Vagina (tissue), 2 donors: ENCODE results near the gene TBC1D14. TPM values are rescaled to one million over a fixed set of nuclear protein-coding genes. Genes with fewer than 3 reads are reported as not detected.

ENCODE experiments used
- DNase-seq, 2 donors: peaks; one replicate each; pipeline ENCODE4 v3.0.0-alpha.2; 2017; ENCODE audit errors: extremely low spot score in 2 of 2
- H3K27ac ChIP-seq: fragments of 200-600 bp; sonication (generic); one replicate; pipeline ENCODE4 v1.5.1; 2019
- H3K27me3 ChIP-seq: fragments of 200-600 bp; sonication (generic); one replicate; pipeline ENCODE4 v1.5.1; 2019
- H3K36me3 ChIP-seq, 2 donors: fragments of 200-600 bp; sonication (generic); one replicate each; pipeline ENCODE4 v1.5.1; 2017 to 2019
- H3K4me1 ChIP-seq: fragments of 200-600 bp; sonication (generic); one replicate; pipeline ENCODE4 v1.5.1; 2019
- H3K4me3 ChIP-seq, 2 donors: fragments of 200-600 bp; sonication (generic); 1 replicate in 1 of 2; 2 replicates in 1 of 2; pipeline ENCODE4 v1.5.1; 2016 to 2019
- H3K9me3 ChIP-seq: fragments of 200-600 bp; sonication (generic); one replicate; pipeline ENCODE4 v1.5.1; 2019
- POLR2A ChIP-seq, 2 donors: fragments of 450-650 bp; IDR thresholded peaks; one replicate each; pipeline ENCODE4 v1.6.1; 2017; ENCODE audit warnings: antibody characterized with exemption in 2 of 2, mild to moderate bottlenecking in 2 of 2, moderate library complexity in 2 of 2
- POLR2AphosphoS5 ChIP-seq, 2 donors: sonication (generic); formaldehyde crosslinking; IDR thresholded peaks; one replicate each; pipeline ENCODE4 v1.9.0; 2017; ENCODE audit warnings: antibody characterized with exemption in 2 of 2, mild to moderate bottlenecking in 2 of 2, low read depth in 1 of 2; ENCODE audit not compliant: insufficient read depth in 1 of 2
- intact Hi-C: fragments of 100-400 bp; cut with DNase I; formaldehyde crosslinking; loops from one replicate; pipeline ENCODE4 v1.15.1; 2023
- total RNA-seq: library from RNA; depleted of rRNA; stranded (reverse); fragments of >200 nt; gene quantifications from one replicate; pipeline ENCODE4 v1.2.3, GENCODE V29; 2016
- TF ChIP-seq, protein P1 (sequence below), 3 experiments: fragments of 450-650 bp in 2 of 3; fragments of 200-600 bp in 1 of 3; sonication (generic) in 1 of 3; IDR thresholded peaks; one replicate each; pipeline ENCODE4 v1.5.1; 2017 to 2019; ENCODE audit warnings: antibody characterized with exemption in 3 of 3, mild to moderate bottlenecking in 2 of 3, moderate library complexity in 2 of 3

Gene TBC1D14
- total RNA-seq, 1 donor from 2014 or later, result 35.4 TPM

- Histone ChIP-seq H3K9me3 (no peaks in the 10 kb centered on the region), H3K27me3 (no peaks in the 10 kb centered on the region), H3K27ac (no peak overlapping the region), H3K4me1 (no peaks in the 10 kb centered on the region), H3K4me3 (no peak overlapping the region), H3K36me3 (peaks cover 0 to 32% of the 10 kb centered on the region in 2 donors)
- TF ChIP-seq POLR2AphosphoS5 (IDR thresholded peaks at IDR 0.05; ENCODE audit: insufficient read depth in 1 of 2, low read depth in 1 of 2) (no peak), POLR2A (IDR thresholded peaks at IDR 0.05) (no peak)
- TF ChIP-seq, protein P1, sequence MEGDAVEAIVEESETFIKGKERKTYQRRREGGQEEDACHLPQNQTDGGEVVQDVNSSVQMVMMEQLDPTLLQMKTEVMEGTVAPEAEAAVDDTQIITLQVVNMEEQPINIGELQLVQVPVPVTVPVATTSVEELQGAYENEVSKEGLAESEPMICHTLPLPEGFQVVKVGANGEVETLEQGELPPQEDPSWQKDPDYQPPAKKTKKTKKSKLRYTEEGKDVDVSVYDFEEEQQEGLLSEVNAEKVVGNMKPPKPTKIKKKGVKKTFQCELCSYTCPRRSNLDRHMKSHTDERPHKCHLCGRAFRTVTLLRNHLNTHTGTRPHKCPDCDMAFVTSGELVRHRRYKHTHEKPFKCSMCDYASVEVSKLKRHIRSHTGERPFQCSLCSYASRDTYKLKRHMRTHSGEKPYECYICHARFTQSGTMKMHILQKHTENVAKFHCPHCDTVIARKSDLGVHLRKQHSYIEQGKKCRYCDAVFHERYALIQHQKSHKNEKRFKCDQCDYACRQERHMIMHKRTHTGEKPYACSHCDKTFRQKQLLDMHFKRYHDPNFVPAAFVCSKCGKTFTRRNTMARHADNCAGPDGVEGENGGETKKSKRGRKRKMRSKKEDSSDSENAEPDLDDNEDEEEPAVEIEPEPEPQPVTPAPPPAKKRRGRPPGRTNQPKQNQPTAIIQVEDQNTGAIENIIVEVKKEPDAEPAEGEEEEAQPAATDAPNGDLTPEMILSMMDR (IDR thresholded peaks at IDR 0.05), result no peak
- intact Hi-C loops, result no loop called here
- DNase-seq, result no peak
These were observed 114.8 kb downstream of the TBC1D14 start for GRCh38 chr4:7024336-7024890.

DNA sequence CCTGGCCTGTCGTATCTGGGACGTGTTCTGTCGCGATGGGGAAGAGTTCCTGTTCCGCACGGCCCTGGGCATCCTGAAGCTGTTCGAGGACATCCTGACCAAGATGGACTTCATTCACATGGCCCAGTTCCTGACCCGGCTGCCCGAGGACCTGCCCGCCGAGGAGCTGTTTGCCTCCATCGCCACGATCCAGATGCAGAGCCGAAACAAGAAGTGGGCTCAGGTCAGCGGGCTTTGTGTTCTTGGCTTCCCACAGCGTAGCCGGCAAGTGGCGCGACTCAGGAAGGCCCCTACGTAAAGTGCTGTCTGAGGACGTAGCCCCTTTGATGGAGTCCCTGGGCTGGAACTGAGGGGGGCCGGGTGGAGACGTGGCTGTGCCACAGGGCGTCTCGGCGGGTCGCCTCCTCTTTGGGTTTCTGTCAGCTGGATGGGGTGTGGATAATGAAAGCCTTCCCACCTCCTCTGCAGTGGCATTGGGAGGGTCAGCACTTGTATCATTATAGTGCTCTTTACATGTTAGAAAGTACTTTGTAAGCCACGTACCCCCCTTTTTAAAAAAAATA, 115.5 kb downstream of the TBC1D14 start:
- TF ChIP-seq, protein P1 (IDR thresholded peaks at IDR 0.05), result no peak
- TF ChIP-seq POLR2AphosphoS5 (IDR thresholded peaks at IDR 0.05; ENCODE audit: insufficient read depth in 1 of 2, low read depth in 1 of 2) (no peak), POLR2A (IDR thresholded peaks at IDR 0.05) (no peak)
- intact Hi-C loops, result no loop called here

DNA sequence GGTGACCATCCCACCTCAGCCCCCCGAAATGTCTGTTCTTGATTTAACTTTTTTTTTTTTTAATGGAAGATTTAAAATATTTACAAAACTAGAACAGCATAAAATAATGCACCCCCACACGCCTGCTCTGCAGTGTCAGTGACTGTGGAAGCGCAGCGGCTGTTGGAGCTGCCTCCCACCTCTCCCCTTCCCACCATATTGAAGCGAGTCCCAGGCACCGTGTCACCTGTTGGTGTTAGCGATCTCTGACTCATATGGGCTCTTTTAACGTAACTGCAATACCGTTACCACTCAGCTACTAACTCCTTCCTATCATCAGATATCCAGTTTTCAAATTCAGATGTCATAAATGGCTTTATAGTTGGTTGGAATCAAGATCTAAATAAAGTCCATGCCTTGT, 116.5 kb downstream of the TBC1D14 start:
- intact Hi-C loops, result no loop called here
- no peaks in the 10 kb centered on the region for H3K9me3 ChIP-seq

More for the DNA sequence above, 115.5 kb downstream of the TBC1D14 start:
- H3K27me3 ChIP-seq, result no peaks in the 10 kb centered on the region
- no peak overlapping the region for H3K4me3 ChIP-seq
- no peak overlapping the region for H3K27ac ChIP-seq
- H3K4me1 ChIP-seq, result no peaks in the 10 kb centered on the region
- H3K9me3 ChIP-seq, result no peaks in the 10 kb centered on the region
- H3K36me3 ChIP-seq, result peaks cover 0 to 38% of the 10 kb centered on the region in 2 donors
- DNase-seq, result no peak

GRCh38 chr4:7027284-7027683, 117.7 kb downstream of the TBC1D14 start:
- intact Hi-C loops, result no loop called here
- Histone ChIP-seq H3K36me3 (peaks cover 0 to 59% of the 10 kb centered on the region in 2 donors), H3K4me3 (no peak overlapping the region), H3K27me3 (no peaks in the 10 kb centered on the region), H3K27ac (no peak overlapping the region), H3K9me3 (no peaks in the 10 kb centered on the region), H3K4me1 (no peaks in the 10 kb centered on the region)
- TF ChIP-seq POLR2AphosphoS5 (IDR thresholded peaks at IDR 0.05; ENCODE audit: insufficient read depth in 1 of 2, low read depth in 1 of 2), result no peak
- TF ChIP-seq POLR2A (IDR thresholded peaks at IDR 0.05), result no peak
- TF ChIP-seq, protein P1 (IDR thresholded peaks at IDR 0.05), result no peak
- DNase-seq, result no peak

More for the DNA sequence above, 116.5 kb downstream of the TBC1D14 start:
- no peak for TF ChIP-seq POLR2A (IDR thresholded peaks at IDR 0.05)
- TF ChIP-seq, protein P1 (IDR thresholded peaks at IDR 0.05), result no peak
- no peak for TF ChIP-seq POLR2AphosphoS5 (IDR thresholded peaks at IDR 0.05; ENCODE audit: insufficient read depth in 1 of 2, low read depth in 1 of 2)
- Histone ChIP-seq H3K4me1 (no peaks in the 10 kb centered on the region), H3K27ac (no peak overlapping the region), H3K27me3 (no peaks in the 10 kb centered on the region), H3K4me3 (no peak overlapping the region), H3K36me3 (peaks cover 0 to 48% of the 10 kb centered on the region in 2 donors)
- no peak for DNase-seq

- Histone ChIP-seq H3K9me3 (no peaks in the 10 kb centered on the region), H3K4me3 (no peak overlapping the region), H3K27ac (no peak overlapping the region), H3K27me3 (no peaks in the 10 kb centered on the region), H3K36me3 (peaks cover 0 to 55% of the 10 kb centered on the region in 2 donors), H3K4me1 (no peaks in the 10 kb centered on the region)
- no peak for TF ChIP-seq POLR2AphosphoS5 (IDR thresholded peaks at IDR 0.05; ENCODE audit: insufficient read depth in 1 of 2, low read depth in 1 of 2)
- TF ChIP-seq POLR2A (IDR thresholded peaks at IDR 0.05), result no peak
- TF ChIP-seq, protein P1 (IDR thresholded peaks at IDR 0.05), result no peak
- intact Hi-C loops, result no loop called here
- DNase-seq, result no peak
These were observed 118.3 kb downstream of the TBC1D14 start for GRCh38 chr4:7027913-7028312.
